Measurements from ENCODE around the gene GCNT2. TPM values are rescaled to one million over a fixed set of nuclear protein-coding genes. Genes with fewer than 3 reads are reported as not detected.
A peak's percentile ranks its signal among the peaks of the same experiment; 100 is the strongest.

The GCNT2 gene
- polyA plus RNA-seq, 3 donors, result 3.5 to 10.0 (median 4.3) TPM

- intact Hi-C loops (cut with micrococcal nuclease), result loop anchor here (5.0 to 10.0 kb wide), 3 partner anchors 36 to 74 kb away; partner anchors contain the start of gene GCNT2 (in 1 of the 2)
- TF ChIP-seq, protein P1, sequence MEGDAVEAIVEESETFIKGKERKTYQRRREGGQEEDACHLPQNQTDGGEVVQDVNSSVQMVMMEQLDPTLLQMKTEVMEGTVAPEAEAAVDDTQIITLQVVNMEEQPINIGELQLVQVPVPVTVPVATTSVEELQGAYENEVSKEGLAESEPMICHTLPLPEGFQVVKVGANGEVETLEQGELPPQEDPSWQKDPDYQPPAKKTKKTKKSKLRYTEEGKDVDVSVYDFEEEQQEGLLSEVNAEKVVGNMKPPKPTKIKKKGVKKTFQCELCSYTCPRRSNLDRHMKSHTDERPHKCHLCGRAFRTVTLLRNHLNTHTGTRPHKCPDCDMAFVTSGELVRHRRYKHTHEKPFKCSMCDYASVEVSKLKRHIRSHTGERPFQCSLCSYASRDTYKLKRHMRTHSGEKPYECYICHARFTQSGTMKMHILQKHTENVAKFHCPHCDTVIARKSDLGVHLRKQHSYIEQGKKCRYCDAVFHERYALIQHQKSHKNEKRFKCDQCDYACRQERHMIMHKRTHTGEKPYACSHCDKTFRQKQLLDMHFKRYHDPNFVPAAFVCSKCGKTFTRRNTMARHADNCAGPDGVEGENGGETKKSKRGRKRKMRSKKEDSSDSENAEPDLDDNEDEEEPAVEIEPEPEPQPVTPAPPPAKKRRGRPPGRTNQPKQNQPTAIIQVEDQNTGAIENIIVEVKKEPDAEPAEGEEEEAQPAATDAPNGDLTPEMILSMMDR (IDR thresholded peaks at IDR 0.05), result no peak
- H4K20me1 ChIP-seq (ENCODE audit: insufficient read depth, low read length), result peaks cover 1% of the 10 kb centered on the region
- no peaks in the 10 kb centered on the region for H3K9me3 ChIP-seq (replicated peaks in 1 of 2; ENCODE audit: control insufficient read depth in 1 of 2, insufficient read depth in 1 of 2, low read length in 2 of 2)
- peaks cover 84% of the 10 kb centered on the region for H3K79me2 ChIP-seq (ENCODE audit: insufficient read depth, low read length)
- no peaks in the 10 kb centered on the region for H3K27me3 ChIP-seq (ENCODE audit: control insufficient read depth in 2 of 2, insufficient read depth in 2 of 2, low read length in 2 of 2)
- Mint-ChIP-seq H3K4me3 (peak overlapping the region in 1 of 2 donors; percentile 53), H3K36me3 (peaks cover 5 to 9% of the 10 kb centered on the region in 2 donors), H3K4me1 (peaks cover 63% of the 10 kb centered on the region), H3K9me3 (peaks cover 0 to 2% (median 0%) of the 10 kb centered on the region in 7 donors), H3K27me3 (ENCODE audit: low read depth in 3 of 3) (peaks cover 0 to 1% (median 0%) of the 10 kb centered on the region in 3 donors), H3K27ac (peak overlapping the region; percentile 93 to 99 (median 97))
- peaks cover 0 to 15% of the 10 kb centered on the region in 2 donors for H3K36me3 ChIP-seq (replicated peaks in 1 of 2; ENCODE audit: control insufficient read depth in 1 of 2, insufficient read depth in 2 of 2, low read length in 2 of 2)
- no peak overlapping the region for H2AFZ ChIP-seq (ENCODE audit: insufficient read depth, low read depth, low read length, poor library complexity, severe bottlenecking)
- no peak overlapping the region for H3K9ac ChIP-seq (ENCODE audit: insufficient read depth, low read length, poor library complexity, severe bottlenecking)
- peak overlapping the region; percentile 86 to 88 for H3K27ac ChIP-seq (ENCODE audit: low read depth in 1 of 2, low read length in 2 of 2)
- WGBS (ENCODE audit: insufficient coverage), result 16% methylated on average over 5 of the region's 11 CpGs
- DNase-seq, result peak; percentile 74 to 90 (median 88)
- peaks cover 54 to 70% of the 10 kb centered on the region in 2 donors for H3K4me1 ChIP-seq (ENCODE audit: control insufficient read depth in 1 of 2, insufficient read depth in 2 of 2, low read length in 2 of 2)
- no peak overlapping the region for H3K4me3 ChIP-seq (replicated peaks in 1 of 3; ENCODE audit: low read depth in 2 of 3, low read length in 3 of 3)
- peak overlapping the region; percentile 47 for H3K4me2 ChIP-seq (replicated peaks; ENCODE audit: extremely low read depth, low read length, poor library complexity, severe bottlenecking)
These were observed 74.8 kb downstream of the GCNT2 start for GRCh38 chr6:10595731-10596664.

GRCh38 chr6:10597499-10598001 lies 76.4 kb downstream of the GCNT2 start:
- H3K36me3 ChIP-seq (replicated peaks in 1 of 2; ENCODE audit: control insufficient read depth in 1 of 2, insufficient read depth in 2 of 2, low read length in 2 of 2), result peaks cover 0 to 4% of the 10 kb centered on the region in 2 donors
- intact Hi-C loops (cut with micrococcal nuclease), result loop anchor here (5.0 to 10.0 kb wide), 3 partner anchors 35 to 75 kb away; partner anchors contain the start of gene GCNT2 (in 1 of the 2)
- Mint-ChIP-seq H3K4me1 (peaks cover 64% of the 10 kb centered on the region), H3K4me3 (no peak overlapping the region), H3K9me3 (peaks cover 0 to 3% (median 0%) of the 10 kb centered on the region in 7 donors), H3K36me3 (peaks cover 0 to 3% of the 10 kb centered on the region in 2 donors), H3K27ac (peak overlapping the region; percentile 80 to 99 (median 97)), H3K27me3 (ENCODE audit: low read depth in 3 of 3) (peaks cover 0 to 1% (median 0%) of the 10 kb centered on the region in 3 donors)
- H3K9ac ChIP-seq (ENCODE audit: insufficient read depth, low read length, poor library complexity, severe bottlenecking), result peak overlapping the region; percentile 38
- TF ChIP-seq, protein P1 (IDR thresholded peaks at IDR 0.05), result no peak
- no peaks in the 10 kb centered on the region for H3K27me3 ChIP-seq (ENCODE audit: control insufficient read depth in 2 of 2, insufficient read depth in 2 of 2, low read length in 2 of 2)
- peaks cover 58 to 72% of the 10 kb centered on the region in 2 donors for H3K4me1 ChIP-seq (ENCODE audit: control insufficient read depth in 1 of 2, insufficient read depth in 2 of 2, low read length in 2 of 2)
- peaks cover 86% of the 10 kb centered on the region for H3K79me2 ChIP-seq (ENCODE audit: insufficient read depth, low read length)
- no peaks in the 10 kb centered on the region for H3K9me3 ChIP-seq (replicated peaks in 1 of 2; ENCODE audit: control insufficient read depth in 1 of 2, insufficient read depth in 1 of 2, low read length in 2 of 2)
- H4K20me1 ChIP-seq (ENCODE audit: insufficient read depth, low read length), result no peaks in the 10 kb centered on the region
- no peak for DNase-seq
- H2AFZ ChIP-seq (ENCODE audit: insufficient read depth, low read depth, low read length, poor library complexity, severe bottlenecking), result no peak overlapping the region
- H3K27ac ChIP-seq (ENCODE audit: low read depth in 1 of 2, low read length in 2 of 2), result peak overlapping the region; percentile 76 to 88
- no CpG with 5 or more reads among the region's 5 CpGs for WGBS (ENCODE audit: insufficient coverage)
- H3K4me2 ChIP-seq (replicated peaks; ENCODE audit: extremely low read depth, low read length, poor library complexity, severe bottlenecking), result peak overlapping the region; percentile 73
- peak overlapping the region in 1 of 3 experiments; percentile 66 for H3K4me3 ChIP-seq (replicated peaks in 1 of 3; ENCODE audit: low read depth in 2 of 3, low read length in 3 of 3)
